Activated T-helper 1 cell treated with anti-CD3 and anti-CD28 coated beads, Interleukin-2, amount 50 U/mL, for 16 hours (primary cell): Measurements from ENCODE around the gene MYO18B.

ENCODE experiments used
- DNase-seq, 2 donors: peaks; one replicate each; pipeline ENCODE4 v3.0.0-alpha.2; 2020; ENCODE audit warnings: low read depth in 1 of 2, low spot score in 1 of 2

MYO18B gene

GRCh38 chr22:25817092-25817943 is 75.3 kb downstream of the MYO18B start:
- DNase-seq = no peak

- DNase-seq = no peak
Observed at GRCh38 chr22:25818541-25818940, 76.6 kb downstream of the MYO18B start.

GRCh38 chr22:25822344-25822743 is 80.4 kb downstream of the MYO18B start:
- no peak for DNase-seq

GRCh38 chr22:25823276-25823675 is 81.3 kb downstream of the MYO18B start:
- DNase-seq = no peak

- no peak for DNase-seq
Observed at GRCh38 chr22:25824828-25825423, 82.9 kb downstream of the MYO18B start.

- DNase-seq = no peak
Observed at GRCh38 chr22:25827415-25827814, 85.4 kb downstream of the MYO18B start.

GRCh38 chr22:25828422-25828821 is 86.4 kb downstream of the MYO18B start:
- no peak for DNase-seq

- DNase-seq = no peak
Observed at GRCh38 chr22:25829237-25829636, 87.2 kb downstream of the MYO18B start.

GRCh38 chr22:25829808-25830777 is 88.1 kb downstream of the MYO18B start:
- no peak for DNase-seq

GRCh38 chr22:25833091-25833490 is 91.1 kb downstream of the MYO18B start:
- DNase-seq = no peak

- DNase-seq = no peak
Observed at GRCh38 chr22:25833676-25834075, 91.7 kb downstream of the MYO18B start.

- DNase-seq = no peak
Observed at GRCh38 chr22:25834490-25834889, 92.5 kb downstream of the MYO18B start.

GRCh38 chr22:25835348-25835747 is 93.4 kb downstream of the MYO18B start:
- DNase-seq = no peak

GRCh38 chr22:25837288-25837900 is 95.4 kb downstream of the MYO18B start:
- no peak for DNase-seq

- no peak for DNase-seq
Observed at GRCh38 chr22:25838960-25839741, 97.2 kb downstream of the MYO18B start.

- no peak for DNase-seq
Observed at GRCh38 chr22:25839755-25840154, 97.8 kb downstream of the MYO18B start.

- DNase-seq = no peak
Observed at GRCh38 chr22:25840167-25840566, 98.2 kb downstream of the MYO18B start.

- no peak for DNase-seq
Observed at GRCh38 chr22:25840891-25841290, 98.9 kb downstream of the MYO18B start.

- DNase-seq = no peak
Observed at GRCh38 chr22:25841775-25842174, 99.8 kb downstream of the MYO18B start.

GRCh38 chr22:25843660-25844405 is 101.8 kb downstream of the MYO18B start:
- no peak for DNase-seq
